ENCODE measurements around the gene ERRFI1.

The ERRFI1 gene

DNA sequence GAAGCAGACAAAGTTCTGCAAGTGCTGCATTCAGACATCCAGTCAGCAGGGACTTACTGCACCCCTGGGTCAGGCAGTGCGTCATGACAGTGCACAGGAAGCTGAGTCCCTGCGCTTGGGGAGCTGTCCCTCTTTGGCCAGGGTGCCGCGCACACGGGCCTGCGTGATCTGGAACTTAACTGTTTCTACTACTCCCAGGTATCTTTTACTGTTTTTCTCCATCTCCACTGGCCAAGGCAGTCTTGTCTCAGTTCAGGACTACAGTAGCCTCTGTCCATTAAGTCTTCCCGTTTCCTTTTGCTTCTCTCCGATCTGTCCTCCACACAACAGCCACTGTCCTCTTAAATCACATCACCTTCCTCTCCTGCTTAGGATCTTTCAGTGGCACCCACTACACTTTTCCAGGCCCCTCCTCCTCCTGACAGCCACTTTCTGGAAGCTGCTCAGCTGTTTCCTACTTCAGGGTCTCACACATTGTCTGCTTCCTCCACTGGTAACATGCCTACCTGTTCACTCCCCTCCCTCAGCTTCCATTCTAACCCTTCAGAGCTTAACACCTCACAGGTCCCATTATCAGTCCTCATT lies 15.9 kb downstream of the ERRFI1 start:
- intact Hi-C loops (cut with DNase I), result loop anchor here (10.0 kb wide), 1 partner anchor 335 kb away; no protein-coding TSS in a partner anchor
- no peak for DNase-seq

DNA sequence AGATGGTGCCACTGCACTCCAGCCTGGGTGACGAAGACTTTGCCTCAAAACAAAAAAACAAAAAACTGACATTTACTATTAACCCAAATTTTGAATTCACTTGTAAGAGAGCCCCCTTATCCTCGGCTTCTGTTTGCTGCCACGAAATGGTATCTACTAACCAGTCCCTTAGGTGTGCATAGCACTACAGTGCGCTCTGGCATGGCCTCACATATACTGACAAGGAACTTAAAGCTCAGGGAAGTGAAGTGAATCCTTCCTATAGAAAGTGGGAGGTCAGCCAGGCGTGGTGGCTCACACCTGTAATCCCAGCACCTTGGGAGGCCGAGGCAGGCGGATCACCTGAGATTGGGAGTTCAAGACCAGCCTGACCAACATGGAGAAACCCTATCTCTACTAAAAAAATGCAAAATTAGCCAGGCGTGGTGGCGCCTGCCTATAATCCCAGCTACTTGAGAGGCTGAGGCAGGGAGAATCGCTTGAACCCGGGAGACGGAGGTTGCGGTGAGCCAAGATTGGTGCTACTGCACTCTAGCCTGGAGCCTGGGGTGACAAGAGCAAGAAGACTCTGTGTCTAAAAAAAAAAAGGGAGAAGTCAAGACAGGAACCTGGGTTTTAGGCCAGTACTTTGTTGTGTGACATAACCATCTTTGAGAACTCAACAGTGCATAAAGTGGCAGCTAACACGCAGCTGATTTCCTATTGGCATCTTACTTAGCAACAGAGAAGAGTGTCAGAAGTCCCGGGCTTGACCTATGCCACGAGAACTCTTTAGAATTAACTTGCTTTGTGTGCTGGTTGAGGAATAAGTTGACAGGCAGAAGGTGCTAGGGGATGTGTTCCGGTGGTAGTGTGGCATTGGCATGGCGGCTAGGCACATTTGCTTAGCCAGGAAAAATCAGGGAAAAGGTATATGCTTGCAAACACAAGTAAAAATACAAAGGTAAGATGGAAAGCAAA lies 16.8 kb downstream of the ERRFI1 start:
- DNase-seq, result no peak
- intact Hi-C loops (cut with DNase I), result loop anchor here (10.0 kb wide), 1 partner anchor 335 kb away; no protein-coding TSS in a partner anchor

- intact Hi-C loops (cut with DNase I), result no loop called here
- no peak for DNase-seq
These were observed 19.8 kb downstream of the ERRFI1 start for GRCh38 chr1:8006037-8006963.

DNA sequence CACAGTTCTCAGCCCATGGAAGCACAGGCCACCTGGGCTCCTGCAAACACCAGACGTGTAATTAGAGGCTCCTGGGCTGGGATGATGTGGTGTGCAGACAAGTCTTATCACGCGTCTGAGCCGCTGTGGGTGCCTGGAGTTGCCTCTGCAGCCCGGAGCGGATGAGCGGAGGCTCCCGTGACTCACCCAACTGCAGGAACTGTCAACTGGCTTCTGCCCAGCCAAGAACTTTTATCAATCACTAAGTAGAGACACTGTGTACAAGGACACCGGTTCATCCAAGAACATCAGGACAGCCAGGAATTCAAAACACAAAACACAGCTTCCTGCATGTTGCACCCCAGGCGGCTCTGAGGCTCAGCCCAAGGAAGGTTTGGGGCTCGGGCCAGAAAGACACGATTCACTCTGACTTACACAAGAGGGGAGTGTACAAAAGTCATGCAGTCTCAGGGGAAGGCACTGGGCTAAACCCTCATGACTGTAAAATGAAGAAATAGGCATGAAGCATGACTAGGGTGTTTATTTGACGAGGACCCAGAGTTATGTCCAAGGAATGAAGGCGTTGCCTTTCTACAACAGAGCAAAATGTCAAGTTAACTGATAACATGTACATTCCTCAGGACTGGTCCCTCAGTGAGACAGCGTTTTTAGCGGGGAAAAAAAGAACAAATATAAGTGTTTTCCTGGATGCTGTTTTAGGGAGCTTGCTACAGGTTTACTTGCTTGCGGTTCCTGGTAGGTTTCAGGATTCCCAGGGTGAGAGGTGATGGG lies 21.1 kb downstream of the ERRFI1 start:
- peak in 5 of 10 donors; percentile 34 to 89 (median 59) for DNase-seq
- intact Hi-C loops (cut with DNase I), result no loop called here

DNA sequence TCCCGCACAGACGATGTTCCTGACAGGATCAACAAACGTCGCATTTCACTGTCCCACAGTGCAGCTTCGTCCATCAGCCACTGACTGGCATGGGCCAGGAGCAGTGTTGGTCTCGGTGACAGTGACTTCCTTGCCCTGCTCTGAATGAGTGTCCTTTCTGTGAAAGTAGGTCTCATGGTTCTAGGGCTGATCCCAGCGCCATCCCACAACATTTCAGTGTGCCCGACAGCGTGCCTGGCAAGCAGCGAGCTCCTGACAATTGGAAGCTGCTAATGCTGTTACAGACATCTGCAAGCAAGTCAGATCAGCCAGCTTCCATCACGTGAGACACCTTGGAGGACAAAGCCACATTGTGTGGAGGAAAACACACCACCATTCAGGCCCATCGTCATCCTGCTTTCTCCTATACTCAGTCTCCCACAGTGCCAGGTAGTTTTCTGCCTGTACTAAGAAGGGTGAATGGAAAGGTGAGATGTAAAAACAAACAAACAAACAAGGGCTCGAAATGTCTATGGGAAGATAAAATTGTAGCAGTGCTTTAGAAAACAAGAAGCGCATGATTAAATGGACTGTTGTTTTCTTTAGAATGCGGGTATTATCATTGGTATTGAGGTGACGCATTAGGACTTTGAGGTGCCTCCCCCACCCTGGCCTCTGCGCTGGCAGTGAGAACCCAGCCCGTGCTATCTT lies 21.9 kb downstream of the ERRFI1 start:
- peak in 7 of 10 donors; percentile 32 to 92 (median 63) for DNase-seq
- intact Hi-C loops (cut with DNase I), result no loop called here

GRCh38 chr1:8003438-8004112 lies 22.5 kb downstream of the ERRFI1 start:
- DNase-seq, result no peak
- intact Hi-C loops (cut with DNase I), result no loop called here

DNA sequence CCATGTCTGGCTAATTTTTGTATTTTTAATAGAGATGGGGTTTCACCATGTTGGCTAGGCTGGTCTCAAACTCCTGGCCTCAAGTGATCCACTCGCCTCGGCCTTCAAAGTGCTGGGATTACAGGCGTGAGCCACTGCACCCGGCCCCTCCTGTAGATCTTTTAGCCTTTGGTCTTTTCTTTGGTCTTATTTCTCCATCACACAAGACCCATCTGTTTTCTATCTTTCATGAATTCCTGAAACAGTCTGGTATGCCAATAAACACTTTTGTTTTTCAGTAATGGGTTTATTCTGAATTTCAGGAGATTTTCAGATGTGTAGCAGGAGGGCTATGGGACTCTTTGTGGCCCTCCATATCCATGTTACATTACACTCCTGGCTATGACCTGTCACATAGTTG lies 23.2 kb downstream of the ERRFI1 start:
- intact Hi-C loops (cut with DNase I), result no loop called here
- no peak for DNase-seq

GRCh38 chr1:8002329-8002910 lies 23.7 kb downstream of the ERRFI1 start:
- DNase-seq, result no peak
- intact Hi-C loops (cut with DNase I), result no loop called here

DNA sequence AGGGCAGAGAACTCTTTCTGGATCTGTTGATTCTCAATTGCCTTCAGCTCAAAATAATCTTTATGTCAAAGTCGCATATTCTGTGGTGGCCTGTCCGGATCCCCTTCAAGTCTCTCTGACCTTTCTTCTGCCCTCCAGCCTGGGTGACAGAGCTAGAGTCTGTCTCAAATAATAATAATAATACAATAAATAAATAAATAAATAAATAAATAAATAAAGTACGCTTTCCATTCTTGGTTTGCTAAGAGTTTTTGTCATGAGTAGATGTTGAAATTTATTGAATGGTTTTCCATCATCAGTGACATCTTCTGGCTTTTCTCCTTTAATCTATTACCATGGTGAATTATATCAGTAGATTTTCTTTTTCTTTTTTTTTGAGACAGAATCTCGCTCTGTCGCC lies 30.7 kb downstream of the ERRFI1 start:
- DNase-seq, result no peak
- intact Hi-C loops (cut with DNase I), result no loop called here

DNA sequence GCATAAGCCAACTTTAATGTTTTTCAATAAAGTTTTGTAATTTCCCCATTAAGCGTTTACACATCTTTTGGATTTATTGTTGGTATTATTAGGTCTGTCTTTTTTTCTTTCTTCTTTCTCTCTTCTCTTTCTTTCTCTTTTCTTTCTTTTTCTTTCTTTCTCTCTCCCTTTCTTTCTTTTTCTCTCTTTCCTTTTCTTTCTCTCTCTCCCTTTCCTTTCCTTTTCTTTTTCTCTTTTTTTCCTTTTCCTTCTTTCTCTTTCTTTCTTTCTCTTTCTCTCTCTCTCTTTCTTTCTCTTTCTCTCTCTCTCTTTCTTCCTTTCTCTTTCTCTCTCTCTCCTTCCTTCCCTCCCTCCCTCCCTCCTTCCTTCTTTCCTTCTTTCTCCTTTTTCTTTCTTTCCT lies 31.3 kb downstream of the ERRFI1 start:
- intact Hi-C loops (cut with DNase I), result no loop called here
- no peak for DNase-seq

DNA sequence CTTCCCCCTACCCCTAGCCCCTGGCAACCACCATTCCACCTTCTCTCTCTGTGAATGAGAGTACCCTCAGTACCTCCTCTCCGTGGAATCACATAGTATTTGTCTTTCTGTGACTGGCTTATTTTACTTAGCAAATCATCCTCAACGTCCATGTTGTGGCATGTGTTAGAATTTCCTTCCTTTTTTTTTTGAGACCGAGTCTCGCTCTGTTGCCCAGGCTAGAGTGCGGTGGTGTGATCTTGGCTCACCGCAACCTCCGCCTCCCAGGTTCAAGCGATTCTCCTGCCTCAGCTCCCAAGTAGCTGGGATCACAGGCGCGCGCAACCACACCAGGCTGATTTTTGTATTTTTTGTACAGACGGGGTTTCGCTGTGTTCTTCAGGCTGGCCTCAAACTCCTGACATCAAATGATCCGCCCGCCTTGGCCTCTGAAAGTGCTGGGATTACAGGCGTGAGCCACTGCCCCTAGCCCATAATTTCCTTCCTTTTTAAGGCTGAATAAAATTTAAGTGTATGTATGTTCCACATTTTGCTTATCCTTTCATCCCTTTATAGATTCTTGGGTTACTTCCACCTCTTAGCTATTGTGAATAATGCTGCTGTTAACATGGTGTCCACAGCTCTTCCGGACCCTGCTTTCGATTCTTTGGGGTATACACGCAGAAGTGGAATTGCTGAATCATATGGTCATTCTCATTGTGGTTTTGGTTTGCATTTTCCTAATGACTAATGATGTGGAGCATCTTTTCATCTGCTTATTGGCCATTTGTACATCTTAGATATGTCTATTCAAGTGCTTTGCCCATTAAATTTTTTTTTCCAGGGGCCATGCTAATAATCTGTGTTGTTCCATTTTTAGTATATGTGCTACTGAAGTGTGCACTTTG lies 32.3 kb downstream of the ERRFI1 start:
- intact Hi-C loops (cut with DNase I), result no loop called here
- DNase-seq, result no peak

DNA sequence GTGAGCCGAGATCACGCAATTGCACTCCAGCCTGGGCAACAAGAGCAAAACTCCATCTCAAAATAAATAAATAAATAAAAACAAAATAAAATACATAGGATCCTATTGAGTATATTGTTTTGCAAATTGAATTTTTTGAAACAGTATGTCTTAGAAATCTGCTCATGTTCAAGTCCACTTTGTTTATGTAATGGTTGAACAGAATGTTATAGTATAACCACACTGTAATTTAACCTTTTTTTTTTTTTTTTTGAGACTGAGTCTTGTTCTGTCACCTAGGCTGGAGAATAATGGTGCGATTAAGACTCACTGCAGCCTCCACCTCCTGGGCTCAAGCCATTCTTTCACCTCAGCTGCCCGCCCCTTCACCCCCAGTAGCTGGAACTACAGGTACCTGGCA lies 33.2 kb downstream of the ERRFI1 start:
- no peak for DNase-seq
- intact Hi-C loops (cut with DNase I), result no loop called here

GRCh38 chr1:7991504-7992440 lies 34.3 kb downstream of the ERRFI1 start:
- intact Hi-C loops (cut with DNase I), result no loop called here
- DNase-seq, result no peak

GRCh38 chr1:7989762-7990428 lies 36.2 kb downstream of the ERRFI1 start:
- intact Hi-C loops (cut with DNase I), result no loop called here

GRCh38 chr1:7988576-7988975 lies 37.5 kb downstream of the ERRFI1 start:
- intact Hi-C loops (cut with DNase I), result no loop called here
- DNase-seq, result no peak

More at GRCh38 chr1:7989762-7990428, 36.2 kb downstream of the ERRFI1 start:
- DNase-seq, result no peak

GRCh38 chr1:7987528-7987927 lies 38.6 kb downstream of the ERRFI1 start:
- no peak for DNase-seq
- intact Hi-C loops (cut with DNase I), result no loop called here
